ENCODE measurements around the gene PLCXD1. TPM values are rescaled to one million over a fixed set of nuclear protein-coding genes. Genes with fewer than 3 reads are reported as not detected.

PLCXD1 gene
- total RNA-seq, 1 donor from 2014 or later = 10.9 TPM

DNA sequence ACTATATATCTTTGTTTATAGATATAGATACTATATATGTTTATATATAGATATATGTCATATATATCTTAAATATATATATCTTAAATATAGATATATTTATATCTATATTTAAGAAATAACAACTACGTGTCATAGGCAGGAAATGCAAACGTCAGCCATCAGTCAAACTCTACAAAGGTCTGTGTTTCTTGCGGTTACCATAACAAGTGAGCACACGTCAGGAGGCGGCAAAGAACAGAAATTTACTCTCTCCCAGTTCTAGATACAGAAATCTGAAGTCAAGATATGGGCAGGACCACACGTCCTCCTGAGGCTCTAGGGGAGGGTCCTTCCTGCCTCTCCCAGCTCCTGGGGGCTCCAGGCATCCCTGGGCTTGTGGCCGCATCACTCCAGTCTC lies 6.5 kb downstream of the PLCXD1 start:
- peaks cover 5% of the 10 kb centered on the region for H3K36me3 Mint-ChIP-seq (ENCODE audit: unreplicated experiment)

GRCh38 chrX:288561-288991 lies 7.4 kb downstream of the PLCXD1 start:
- Mint-ChIP-seq H3K36me3 (ENCODE audit: unreplicated experiment) (peaks cover 12% of the 10 kb centered on the region), H3K9me3 (ENCODE audit: unreplicated experiment) (no peaks in the 10 kb centered on the region)

More for the DNA sequence above, 6.5 kb downstream of the PLCXD1 start:
- no peaks in the 10 kb centered on the region for H3K27me3 Mint-ChIP-seq (ENCODE audit: unreplicated experiment)
- no peaks in the 10 kb centered on the region for H3K9me3 Mint-ChIP-seq (ENCODE audit: unreplicated experiment)
- DNase-seq (ENCODE audit: extremely low spot score, unreplicated experiment) = no peak
- H3K4me1 Mint-ChIP-seq (ENCODE audit: unreplicated experiment) = peaks cover 1% of the 10 kb centered on the region
- H3K27ac Mint-ChIP-seq (ENCODE audit: unreplicated experiment) = no peak overlapping the region
- TF ChIP-seq, protein P1, sequence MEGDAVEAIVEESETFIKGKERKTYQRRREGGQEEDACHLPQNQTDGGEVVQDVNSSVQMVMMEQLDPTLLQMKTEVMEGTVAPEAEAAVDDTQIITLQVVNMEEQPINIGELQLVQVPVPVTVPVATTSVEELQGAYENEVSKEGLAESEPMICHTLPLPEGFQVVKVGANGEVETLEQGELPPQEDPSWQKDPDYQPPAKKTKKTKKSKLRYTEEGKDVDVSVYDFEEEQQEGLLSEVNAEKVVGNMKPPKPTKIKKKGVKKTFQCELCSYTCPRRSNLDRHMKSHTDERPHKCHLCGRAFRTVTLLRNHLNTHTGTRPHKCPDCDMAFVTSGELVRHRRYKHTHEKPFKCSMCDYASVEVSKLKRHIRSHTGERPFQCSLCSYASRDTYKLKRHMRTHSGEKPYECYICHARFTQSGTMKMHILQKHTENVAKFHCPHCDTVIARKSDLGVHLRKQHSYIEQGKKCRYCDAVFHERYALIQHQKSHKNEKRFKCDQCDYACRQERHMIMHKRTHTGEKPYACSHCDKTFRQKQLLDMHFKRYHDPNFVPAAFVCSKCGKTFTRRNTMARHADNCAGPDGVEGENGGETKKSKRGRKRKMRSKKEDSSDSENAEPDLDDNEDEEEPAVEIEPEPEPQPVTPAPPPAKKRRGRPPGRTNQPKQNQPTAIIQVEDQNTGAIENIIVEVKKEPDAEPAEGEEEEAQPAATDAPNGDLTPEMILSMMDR (IDR thresholded peaks at IDR 0.05) = no peak
- H3K4me3 Mint-ChIP-seq (ENCODE audit: unreplicated experiment) = no peak overlapping the region

GRCh38 chrX:290476-291166 lies 9.4 kb downstream of the PLCXD1 start:
- TF ChIP-seq, protein P1 (IDR thresholded peaks at IDR 0.05) = no peak
- H3K27me3 Mint-ChIP-seq (ENCODE audit: unreplicated experiment) = no peaks in the 10 kb centered on the region

More at GRCh38 chrX:288561-288991, 7.4 kb downstream of the PLCXD1 start:
- Mint-ChIP-seq H3K27me3 (ENCODE audit: unreplicated experiment) (no peaks in the 10 kb centered on the region), H3K27ac (ENCODE audit: unreplicated experiment) (no peak overlapping the region), H3K4me1 (ENCODE audit: unreplicated experiment) (peaks cover 1% of the 10 kb centered on the region), H3K4me3 (ENCODE audit: unreplicated experiment) (no peak overlapping the region)
- no peak for DNase-seq (ENCODE audit: extremely low spot score, unreplicated experiment)
- TF ChIP-seq, protein P1 (IDR thresholded peaks at IDR 0.05) = no peak

DNA sequence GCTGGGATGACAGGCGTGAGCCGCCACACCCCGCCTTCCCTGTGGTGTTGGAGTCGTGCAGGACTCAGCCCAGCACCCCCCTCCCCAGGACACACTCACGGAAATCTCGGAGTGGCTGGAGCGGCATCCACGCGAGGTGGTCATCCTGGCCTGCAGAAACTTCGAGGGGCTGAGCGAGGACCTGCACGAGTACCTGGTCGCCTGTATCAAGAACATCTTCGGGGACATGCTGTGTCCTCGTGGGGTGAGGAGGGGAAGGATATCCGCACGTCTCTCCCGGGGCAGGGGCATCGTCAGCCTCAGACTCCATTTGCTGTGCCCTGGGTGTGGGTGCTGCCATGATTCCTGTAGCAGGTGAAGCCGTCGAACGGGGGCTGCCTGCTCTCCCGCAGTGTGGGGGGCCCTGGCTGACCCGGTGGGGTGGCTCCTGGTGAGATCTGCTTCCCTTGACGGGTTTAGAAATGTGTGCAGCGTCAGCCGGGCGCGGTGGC lies 10.3 kb downstream of the PLCXD1 start:
- DNase-seq (ENCODE audit: extremely low spot score, unreplicated experiment) = no peak
- no peaks in the 10 kb centered on the region for H3K27me3 Mint-ChIP-seq (ENCODE audit: unreplicated experiment)
- H3K9me3 Mint-ChIP-seq (ENCODE audit: unreplicated experiment) = no peaks in the 10 kb centered on the region
- peaks cover 17% of the 10 kb centered on the region for H3K36me3 Mint-ChIP-seq (ENCODE audit: unreplicated experiment)
- TF ChIP-seq, protein P1 (IDR thresholded peaks at IDR 0.05) = no peak
- H3K27ac Mint-ChIP-seq (ENCODE audit: unreplicated experiment) = no peak overlapping the region
- H3K4me1 Mint-ChIP-seq (ENCODE audit: unreplicated experiment) = no peaks in the 10 kb centered on the region
- no peak overlapping the region for H3K4me3 Mint-ChIP-seq (ENCODE audit: unreplicated experiment)

More at GRCh38 chrX:290476-291166, 9.4 kb downstream of the PLCXD1 start:
- H3K4me3 Mint-ChIP-seq (ENCODE audit: unreplicated experiment) = no peak overlapping the region
- peaks cover 14% of the 10 kb centered on the region for H3K36me3 Mint-ChIP-seq (ENCODE audit: unreplicated experiment)
- H3K9me3 Mint-ChIP-seq (ENCODE audit: unreplicated experiment) = no peaks in the 10 kb centered on the region
- H3K4me1 Mint-ChIP-seq (ENCODE audit: unreplicated experiment) = no peaks in the 10 kb centered on the region
- no peak for DNase-seq (ENCODE audit: extremely low spot score, unreplicated experiment)
- no peak overlapping the region for H3K27ac Mint-ChIP-seq (ENCODE audit: unreplicated experiment)
